H1 (cell line): ENCODE data around the gene COPG1. TPM values are rescaled to one million over a fixed set of nuclear protein-coding genes. Genes with fewer than 3 reads are reported as not detected.

Source experiments
- CBX5 ChIP-seq: fragments of 300-800, 300-1000 bp; sonication (generic); IDR thresholded peaks from 2 replicates; pipeline ENCODE4 v1.7.1; 2016; ENCODE audit warnings: antibody characterized with exemption, low read length, low read depth
- KDM1A ChIP-seq: fragments of 200-600, 300-600 bp; sonication (generic); IDR thresholded peaks from 2 replicates; pipeline ENCODE4 v1.7.1; 2016; ENCODE audit warnings: mild to moderate bottlenecking, low read length, borderline replicate concordance
- polyA plus RNA-seq, 7 experiments: library from polyadenylated mRNA; depleted of rRNA in 3 of 7; stranded (reverse) in 5 of 7; unstranded in 2 of 7; fragments of >200 nt in 5 of 7; fragments of 200-250 nt in 2 of 7; gene quantifications; 1 replicate in 5 of 7; 2 replicates in 1 of 7; 4 replicates in 1 of 7; pipeline versions ENCODE4 v1.2.1 to v1.2.3, GENCODE V29; 2011 to 2013; ENCODE audit warnings: missing spikeins in 2 of 7, mixed read lengths in 2 of 7
- total RNA-seq: library from RNA; stranded (reverse); fragmentation: NEBNext Ultra II Directional; extraction: Animal tissue kit (Norgen Biotek cat#: 25700); gene quantifications from 2 replicates; pipeline ENCODE4 v1.2.1, GENCODE V29; 2021

COPG1 gene
- total and polyA plus RNA-seq, 2 of the 8 experiments (the other 6 are each of a cell fraction or from before 2014, with no cell fraction given) = 52.7 to 106 TPM

DNA sequence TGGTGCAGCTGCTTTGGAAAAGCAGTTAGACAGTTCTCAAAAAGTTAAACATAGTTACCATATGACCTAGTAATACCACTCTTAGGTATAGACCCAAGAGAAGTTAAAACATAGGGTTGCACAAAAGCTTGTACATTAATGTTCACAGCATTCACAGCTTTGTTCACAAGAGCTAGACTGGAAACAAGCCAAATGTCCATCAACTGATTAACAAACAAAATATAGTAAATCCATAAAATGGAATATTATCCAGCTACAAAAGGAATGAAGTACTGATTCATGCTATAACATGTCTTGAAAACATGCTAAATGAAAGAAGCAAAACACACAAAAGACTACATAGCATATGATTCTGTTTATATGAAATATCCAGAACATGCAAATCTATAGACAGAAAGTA is 2.8 kb upstream of the COPG1 start (continued):
- TF ChIP-seq CBX5 (no peak), KDM1A (no peak)
- TF ChIP-seq, all 59 proteins: peak for 0
